Breast epithelium (tissue), 3 donors: ENCODE results near the gene CDH13.

ENCODE experiments used
- CTCF ChIP-seq, 3 donors: fragments of 450-650 bp; IDR thresholded peaks; one replicate each; pipeline ENCODE4 v1.5.1; 2016 to 2017; ENCODE audit warnings: antibody characterized with exemption in 3 of 3, mild to moderate bottlenecking in 3 of 3, moderate library complexity in 3 of 3
- POLR2A ChIP-seq: fragments of 450-650 bp; IDR thresholded peaks from one replicate; pipeline ENCODE4 v1.6.1; 2016; ENCODE audit warnings: antibody characterized with exemption, mild to moderate bottlenecking, moderate library complexity
- POLR2AphosphoS5 ChIP-seq, 3 donors: sonication (generic); formaldehyde crosslinking; IDR thresholded peaks; one replicate each; pipeline ENCODE4 v1.6.1; 2017; ENCODE audit warnings: antibody characterized with exemption in 3 of 3

- TF ChIP-seq POLR2AphosphoS5 (IDR thresholded peaks at IDR 0.05): no peak
- TF ChIP-seq POLR2A: no peak
- no peak for TF ChIP-seq CTCF (IDR thresholded peaks at IDR 0.05)
These were observed 255.5 kb downstream of the CDH13 start for GRCh38 chr16:82882226-82882625.
